ENCODE data around the gene UBR3. TPM values are rescaled to one million over a fixed set of nuclear protein-coding genes. Genes with fewer than 3 reads are reported as not detected.

UBR3 gene
- total RNA-seq, 1 experiment from 2014 or later: 21.9 TPM

DNA sequence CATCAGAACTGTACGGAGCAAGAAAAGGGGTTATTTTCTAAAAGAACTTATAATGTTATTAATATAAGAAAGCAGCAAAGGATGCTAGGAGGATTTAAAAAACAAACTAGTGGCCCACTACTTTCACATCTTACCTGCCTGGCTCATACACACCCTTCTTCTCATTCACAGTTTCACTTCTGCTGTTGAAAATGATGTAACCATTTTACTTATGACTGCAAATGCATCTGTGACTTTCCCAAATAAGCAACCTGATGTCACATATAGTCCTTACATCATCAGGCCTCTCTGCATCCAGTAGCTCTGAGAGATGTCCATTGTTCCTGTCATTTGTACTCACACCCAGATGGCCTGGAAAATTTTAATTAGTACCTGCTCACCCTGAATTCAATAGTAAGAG is 248.9 kb downstream of the UBR3 start:
- H3K9me3 ChIP-seq (ENCODE audit: insufficient read depth, low read depth): no peaks in the 10 kb centered on the region
- H3K36me3 ChIP-seq (ENCODE audit: low read depth): peaks cover 3% of the 10 kb centered on the region
- TF ChIP-seq EZH2 (IDR thresholded peaks at IDR 0.05; ENCODE audit: low read depth): no peak
- TF ChIP-seq, protein P1, sequence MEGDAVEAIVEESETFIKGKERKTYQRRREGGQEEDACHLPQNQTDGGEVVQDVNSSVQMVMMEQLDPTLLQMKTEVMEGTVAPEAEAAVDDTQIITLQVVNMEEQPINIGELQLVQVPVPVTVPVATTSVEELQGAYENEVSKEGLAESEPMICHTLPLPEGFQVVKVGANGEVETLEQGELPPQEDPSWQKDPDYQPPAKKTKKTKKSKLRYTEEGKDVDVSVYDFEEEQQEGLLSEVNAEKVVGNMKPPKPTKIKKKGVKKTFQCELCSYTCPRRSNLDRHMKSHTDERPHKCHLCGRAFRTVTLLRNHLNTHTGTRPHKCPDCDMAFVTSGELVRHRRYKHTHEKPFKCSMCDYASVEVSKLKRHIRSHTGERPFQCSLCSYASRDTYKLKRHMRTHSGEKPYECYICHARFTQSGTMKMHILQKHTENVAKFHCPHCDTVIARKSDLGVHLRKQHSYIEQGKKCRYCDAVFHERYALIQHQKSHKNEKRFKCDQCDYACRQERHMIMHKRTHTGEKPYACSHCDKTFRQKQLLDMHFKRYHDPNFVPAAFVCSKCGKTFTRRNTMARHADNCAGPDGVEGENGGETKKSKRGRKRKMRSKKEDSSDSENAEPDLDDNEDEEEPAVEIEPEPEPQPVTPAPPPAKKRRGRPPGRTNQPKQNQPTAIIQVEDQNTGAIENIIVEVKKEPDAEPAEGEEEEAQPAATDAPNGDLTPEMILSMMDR (conservative IDR thresholded peaks at IDR 0.05): no peak
- peaks cover 5% of the 10 kb centered on the region; the same call in 1 of the 2 replicates for H3F3A ChIP-seq (ENCODE audit: insufficient read depth, low read depth)
- H3K79me2 ChIP-seq (ENCODE audit: low read depth): no peaks in the 10 kb centered on the region
- H3K4me1 ChIP-seq (replicated peaks; ENCODE audit: insufficient read depth): no peaks in the 10 kb centered on the region
- H3K4me2 ChIP-seq: no peak overlapping the region
- H4K20me1 ChIP-seq (ENCODE audit: insufficient read depth): no peaks in the 10 kb centered on the region
- H3K9me2 ChIP-seq (ENCODE audit: insufficient read depth): no peaks in the 10 kb centered on the region
- H3K27me3 ChIP-seq (ENCODE audit: insufficient read depth, low read depth): no peaks in the 10 kb centered on the region
- BruUV-seq (replicated peaks): no TSS peak
- ChIA-PET CTCF (no interaction called here), POLR2A (ENCODE audit: unreplicated experiment) (no interaction called here)
- H3K4me3 ChIP-seq: no peak overlapping the region
- H3K27ac ChIP-seq: no peak overlapping the region
- intact Hi-C loops (cut with micrococcal nuclease; ENCODE audit: unreplicated experiment): no loop called here
- no peak overlapping the region for H2AFZ ChIP-seq
- DNase-seq: no peak

- Histone ChIP-seq H2AFZ (no peak overlapping the region), H3K4me1 (replicated peaks; ENCODE audit: insufficient read depth) (no peaks in the 10 kb centered on the region), H3K79me2 (ENCODE audit: low read depth) (no peaks in the 10 kb centered on the region), H3K9me3 (ENCODE audit: insufficient read depth, low read depth) (no peaks in the 10 kb centered on the region), H3K9me2 (ENCODE audit: insufficient read depth) (no peaks in the 10 kb centered on the region), H3K36me3 (ENCODE audit: low read depth) (peaks cover 6% of the 10 kb centered on the region), H3K27me3 (ENCODE audit: insufficient read depth, low read depth) (no peaks in the 10 kb centered on the region), H3K4me3 (no peak overlapping the region), H3K4me2 (no peak overlapping the region), H3F3A (ENCODE audit: insufficient read depth, low read depth) (peaks cover 4% of the 10 kb centered on the region; the same call in 1 of the 2 replicates), H4K20me1 (ENCODE audit: insufficient read depth) (no peaks in the 10 kb centered on the region), H3K27ac (no peak overlapping the region)
- TF ChIP-seq EZH2 (IDR thresholded peaks at IDR 0.05; ENCODE audit: low read depth): no peak
- TF ChIP-seq, protein P1 (conservative IDR thresholded peaks at IDR 0.05): no peak
- no peak for DNase-seq
- ChIA-PET CTCF (no interaction called here), POLR2A (ENCODE audit: unreplicated experiment) (interaction anchor here (0.8 kb wide), 1 partner anchor 1110 kb away, joined by 5 read pairs; no protein-coding TSS in a partner anchor)
- intact Hi-C loops (cut with micrococcal nuclease; ENCODE audit: unreplicated experiment): no loop called here
- BruUV-seq (replicated peaks): no TSS peak
Measured at GRCh38 chr2:170077830-170078569, 250.7 kb downstream of the UBR3 start.

GRCh38 chr2:170084820-170085491 is 257.7 kb downstream of the UBR3 start:
- H3K9me2 ChIP-seq (ENCODE audit: insufficient read depth): no peaks in the 10 kb centered on the region
- H3K4me3 ChIP-seq: no peak overlapping the region
- H3K27ac ChIP-seq: no peak overlapping the region
- H3K4me1 ChIP-seq (replicated peaks; ENCODE audit: insufficient read depth): no peaks in the 10 kb centered on the region
- no peaks in the 10 kb centered on the region for H3K9me3 ChIP-seq (ENCODE audit: insufficient read depth, low read depth)
- H2AFZ ChIP-seq: no peak overlapping the region
- H3F3A ChIP-seq (ENCODE audit: insufficient read depth, low read depth): no peaks in the 10 kb centered on the region
- no peaks in the 10 kb centered on the region for H3K79me2 ChIP-seq (ENCODE audit: low read depth)
- H3K4me2 ChIP-seq: no peak overlapping the region
- no peaks in the 10 kb centered on the region for H3K27me3 ChIP-seq (ENCODE audit: insufficient read depth, low read depth)
- no peaks in the 10 kb centered on the region for H4K20me1 ChIP-seq (ENCODE audit: insufficient read depth)
- H3K36me3 ChIP-seq (ENCODE audit: low read depth): 0 out of 2 replicates have a peak, but pooled peaks cover 3% of the 10 kb centered on the region
- no peak for DNase-seq
- TF ChIP-seq, protein P1 (conservative IDR thresholded peaks at IDR 0.05): no peak
- TF ChIP-seq EZH2 (IDR thresholded peaks at IDR 0.05; ENCODE audit: low read depth): no peak
- intact Hi-C loops (cut with micrococcal nuclease; ENCODE audit: unreplicated experiment): no loop called here
- ChIA-PET CTCF (no interaction called here), POLR2A (ENCODE audit: unreplicated experiment) (no interaction called here)
- no TSS peak for BruUV-seq (replicated peaks)
